Measurements from ENCODE around the gene CFAP298.
"Not testable (repeated sequence)": the region's sequence is repeated elsewhere in the genome, so short reads cannot be mapped to it uniquely, and the experiment has no call there.

CFAP298 gene

DNA sequence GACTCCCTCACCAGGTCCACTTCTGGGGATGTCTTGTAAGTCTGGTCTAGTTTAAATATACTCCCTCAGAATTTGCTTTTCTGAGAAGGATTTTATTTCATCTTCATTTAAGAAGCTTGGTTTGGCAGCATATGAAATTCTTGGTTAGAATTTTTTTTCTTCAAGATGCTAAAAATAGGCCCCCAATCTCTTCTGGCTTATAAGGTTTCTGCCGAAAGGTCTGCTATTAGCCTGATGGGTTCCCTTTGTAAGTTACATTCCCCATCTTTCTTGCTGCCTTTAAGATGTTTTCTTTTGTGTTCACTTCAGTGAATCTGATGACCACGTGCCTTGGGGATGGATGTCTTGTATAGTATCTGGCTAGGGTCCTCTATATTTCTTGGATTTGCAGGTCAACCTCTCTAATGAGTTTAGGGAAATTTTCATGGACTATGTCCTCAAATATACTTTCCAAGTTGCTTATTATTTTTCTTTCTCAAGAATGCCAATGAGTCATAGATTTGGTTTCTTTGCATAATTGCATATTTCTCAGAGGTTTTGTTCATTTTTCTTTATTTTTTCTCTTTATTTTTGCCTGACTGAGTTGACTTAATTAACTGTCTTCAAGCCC lies 46.2 kb downstream of the CFAP298 start:
- Histone ChIP-seq H3K4me3 (no peak overlapping the region), H3K27ac (no peak overlapping the region), H3K4me1 (peaks cover 10 to 38% (median 27%) of the 10 kb centered on the region in 10 experiments; a peak in 19 of 20 replicates), H3K4me2 (no peak overlapping the region), H3K27me3 (peaks cover 0 to 4% (median 0%) of the 10 kb centered on the region in 11 experiments; a peak in 1 of 22 replicates), H3K36me3 (no peaks in the 10 kb centered on the region), H4K20me1 (peaks cover 0 to 5% (median 0%) of the 10 kb centered on the region in 11 experiments; a peak in 1 of 22 replicates), H3K9me3 (replicated peaks in 1 of 11) (peaks cover 10 to 27% (median 21%) of the 10 kb centered on the region in 11 experiments; a peak in 21 of 22 replicates), H3K9ac (no peak overlapping the region)
- no peak for TF ChIP-seq Cebpa-rat (IDR thresholded peaks at IDR 0.05)

DNA sequence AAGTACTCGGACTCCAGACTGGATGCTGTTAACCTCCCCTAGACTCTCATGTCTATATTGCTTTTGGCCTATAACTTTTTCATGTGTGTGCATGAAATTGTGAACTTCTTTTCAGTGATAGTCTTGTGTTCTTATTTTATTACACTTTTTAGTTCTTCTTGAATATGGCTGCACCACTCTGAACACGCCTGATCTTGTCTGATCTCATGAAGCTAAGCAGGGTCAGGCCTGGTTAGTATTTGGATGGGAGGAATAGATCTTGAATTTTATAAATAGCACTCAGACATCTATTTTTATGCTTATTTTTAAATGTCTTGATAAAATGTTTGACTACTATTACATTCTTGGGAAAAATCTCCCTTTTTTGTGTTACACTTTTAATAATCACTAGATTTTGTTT lies 49.3 kb downstream of the CFAP298 start:
- no peak overlapping the region for H3K4me3 ChIP-seq
- H3K27me3 ChIP-seq, result peaks cover 0 to 4% (median 0%) of the 10 kb centered on the region in 11 experiments; a peak in 1 of 22 replicates
- H3K4me1 ChIP-seq, result peaks cover 0 to 8% (median 0%) of the 10 kb centered on the region in 10 experiments; a peak in 3 of 20 replicates
- no peak overlapping the region for H3K27ac ChIP-seq
- H3K9me3 ChIP-seq (replicated peaks in 1 of 11), result peaks cover 10 to 27% (median 21%) of the 10 kb centered on the region in 11 experiments; a peak in 21 of 22 replicates
- H3K4me2 ChIP-seq, result no peak overlapping the region
- TF ChIP-seq Cebpa-rat (IDR thresholded peaks at IDR 0.05), result no peak
- no peaks in the 10 kb centered on the region for H3K36me3 ChIP-seq
- no peaks in the 10 kb centered on the region for H4K20me1 ChIP-seq
- H3K9ac ChIP-seq, result no peak overlapping the region

DNA sequence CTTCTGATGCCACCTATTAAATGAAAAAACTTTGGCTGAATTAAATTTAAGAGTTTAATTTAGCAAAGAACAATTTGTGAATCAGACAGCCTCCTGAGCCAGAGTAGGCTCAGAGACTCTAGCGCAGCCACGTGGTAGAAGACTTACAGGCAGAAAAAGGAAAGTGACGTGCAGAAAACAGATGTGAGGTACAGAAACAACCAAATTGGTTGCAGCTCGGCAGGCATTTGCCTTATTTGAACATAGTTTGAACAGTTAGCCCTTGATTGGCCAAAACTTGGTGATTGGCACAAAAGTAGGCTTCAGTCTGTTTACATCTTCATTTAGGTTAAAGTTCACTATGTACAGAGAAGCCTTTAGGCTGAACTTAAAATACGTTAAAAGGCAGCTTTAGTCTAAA lies 49.8 kb downstream of the CFAP298 start:
- Histone ChIP-seq H3K4me1 (peaks cover 0 to 3% (median 0%) of the 10 kb centered on the region in 10 experiments; a peak in 3 of 20 replicates), H3K4me3 (no peak overlapping the region), H3K27me3 (peaks cover 0 to under 1% (median 0%) of the 10 kb centered on the region in 11 experiments; a peak in 1 of 22 replicates), H4K20me1 (no peaks in the 10 kb centered on the region), H3K27ac (no peak overlapping the region), H3K4me2 (no peak overlapping the region), H3K9me3 (replicated peaks in 1 of 11) (peaks cover 10 to 27% (median 21%) of the 10 kb centered on the region in 11 experiments; a peak in 21 of 22 replicates), H3K36me3 (no peaks in the 10 kb centered on the region), H3K9ac (no peak overlapping the region)
- no peak for TF ChIP-seq Cebpa-rat (IDR thresholded peaks at IDR 0.05)

GRCh38 chr21:32561476-32561875 lies 50.7 kb downstream of the CFAP298 start:
- H3K9ac ChIP-seq, H3K36me3 ChIP-seq, H3K4me3 ChIP-seq, H3K4me1 ChIP-seq, H3K27ac ChIP-seq, H3K4me2 ChIP-seq, H3K27me3 ChIP-seq, H4K20me1 ChIP-seq: not testable (repeated sequence)
- H3K9me3 ChIP-seq (replicated peaks in 1 of 11), result peaks cover 10 to 27% (median 21%) of the 10 kb centered on the region in 11 experiments; a peak in 21 of 22 replicates

DNA sequence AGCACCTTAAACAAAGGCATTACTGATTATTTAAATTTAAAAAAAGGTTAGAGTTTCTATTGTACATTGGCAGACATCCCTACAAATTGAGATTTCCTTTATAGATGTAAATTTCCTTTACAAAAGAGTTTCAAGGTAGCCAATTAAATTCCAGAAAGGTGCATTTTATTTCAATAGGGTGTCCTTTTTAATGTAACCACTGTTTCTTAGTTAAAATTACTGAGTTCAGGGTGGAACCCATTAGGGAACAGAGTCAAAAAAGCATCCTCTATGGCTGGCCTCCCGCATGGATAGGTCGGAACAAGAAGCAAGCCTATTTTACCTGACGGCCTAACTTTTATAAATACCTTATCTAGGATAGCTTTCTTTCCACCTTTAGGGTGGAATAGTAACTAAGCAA lies 51.3 kb downstream of the CFAP298 start:
- Histone ChIP-seq H3K9me3 (replicated peaks in 1 of 11) (peaks cover 10 to 23% (median 20%) of the 10 kb centered on the region in 11 experiments; a peak in 21 of 22 replicates), H3K4me3 (no peak overlapping the region), H4K20me1 (no peaks in the 10 kb centered on the region), H3K27me3 (no peaks in the 10 kb centered on the region; a peak in 1 of 22 replicates), H3K27ac (no peak overlapping the region), H3K36me3 (no peaks in the 10 kb centered on the region), H3K4me1 (no peaks in the 10 kb centered on the region), H3K4me2 (no peak overlapping the region), H3K9ac (no peak overlapping the region)
- TF ChIP-seq Cebpa-rat (IDR thresholded peaks at IDR 0.05), result no peak

DNA sequence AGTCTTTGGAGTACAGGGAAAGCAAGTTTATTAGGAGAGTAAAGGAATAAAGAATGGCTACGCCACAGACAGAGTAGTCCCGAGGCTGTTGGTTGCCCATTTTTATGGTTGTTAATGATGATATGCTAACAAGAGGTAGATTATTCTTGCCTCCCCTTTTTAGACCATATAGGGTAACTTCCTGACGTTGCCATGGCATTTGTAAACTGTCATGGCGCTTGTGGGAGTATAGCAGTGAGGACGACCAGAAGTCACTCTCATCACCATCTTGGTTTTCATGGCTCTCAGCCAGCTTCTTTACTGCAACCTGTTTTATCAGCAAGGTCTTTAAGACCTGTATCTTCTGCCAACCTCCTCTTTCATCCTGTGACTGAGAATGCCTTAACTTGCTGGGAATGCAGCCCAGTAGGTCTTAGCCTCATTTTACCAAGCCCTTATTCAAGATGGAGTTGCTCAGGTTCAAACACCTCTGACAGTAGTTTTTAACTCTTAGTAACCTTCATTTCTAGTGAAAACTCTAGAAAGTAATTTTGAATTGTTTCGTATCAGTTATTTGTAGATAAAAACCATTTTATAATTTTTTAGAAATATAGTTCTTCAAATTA lies 53.1 kb downstream of the CFAP298 start:
- Histone ChIP-seq H3K27me3 (no peaks in the 10 kb centered on the region; a peak in 1 of 22 replicates), H3K36me3 (no peaks in the 10 kb centered on the region), H3K4me2 (no peak overlapping the region), H3K4me1 (no peaks in the 10 kb centered on the region), H3K9me3 (replicated peaks in 1 of 11) (peaks cover 0 to 5% (median 3%) of the 10 kb centered on the region in 11 experiments; a peak in 14 of 22 replicates), H3K4me3 (no peak overlapping the region), H3K27ac (no peak overlapping the region), H3K9ac (no peak overlapping the region), H4K20me1 (no peaks in the 10 kb centered on the region)
- TF ChIP-seq Cebpa-rat (IDR thresholded peaks at IDR 0.05), result no peak

DNA sequence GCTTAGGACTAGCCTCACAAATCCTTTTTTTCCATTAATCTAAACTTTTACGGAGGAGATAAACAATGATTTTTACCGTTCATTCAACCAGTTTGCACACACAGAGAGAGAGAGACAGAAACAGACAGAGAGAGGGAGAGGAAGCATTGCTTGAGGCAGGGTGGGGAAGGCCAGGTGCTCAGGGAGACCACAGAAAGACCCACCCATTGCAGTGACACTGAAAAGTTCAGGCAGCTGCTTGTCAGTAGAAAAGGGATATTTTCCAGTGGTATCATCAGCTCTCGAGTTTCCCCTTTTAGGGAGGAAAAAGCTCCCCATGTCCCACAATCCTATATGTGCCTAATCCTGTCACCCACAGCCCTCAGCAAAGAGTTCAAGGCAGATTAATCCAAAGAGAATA lies 54.1 kb downstream of the CFAP298 start:
- Histone ChIP-seq H3K27me3 (no peaks in the 10 kb centered on the region; a peak in 1 of 22 replicates), H3K36me3 (no peaks in the 10 kb centered on the region), H3K4me1 (no peaks in the 10 kb centered on the region), H4K20me1 (no peaks in the 10 kb centered on the region), H3K27ac (no peak overlapping the region), H3K9me3 (replicated peaks in 1 of 11) (no peaks in the 10 kb centered on the region), H3K9ac (no peak overlapping the region), H3K4me3 (no peak overlapping the region), H3K4me2 (no peak overlapping the region)
- TF ChIP-seq Cebpa-rat (IDR thresholded peaks at IDR 0.05), result no peak

DNA sequence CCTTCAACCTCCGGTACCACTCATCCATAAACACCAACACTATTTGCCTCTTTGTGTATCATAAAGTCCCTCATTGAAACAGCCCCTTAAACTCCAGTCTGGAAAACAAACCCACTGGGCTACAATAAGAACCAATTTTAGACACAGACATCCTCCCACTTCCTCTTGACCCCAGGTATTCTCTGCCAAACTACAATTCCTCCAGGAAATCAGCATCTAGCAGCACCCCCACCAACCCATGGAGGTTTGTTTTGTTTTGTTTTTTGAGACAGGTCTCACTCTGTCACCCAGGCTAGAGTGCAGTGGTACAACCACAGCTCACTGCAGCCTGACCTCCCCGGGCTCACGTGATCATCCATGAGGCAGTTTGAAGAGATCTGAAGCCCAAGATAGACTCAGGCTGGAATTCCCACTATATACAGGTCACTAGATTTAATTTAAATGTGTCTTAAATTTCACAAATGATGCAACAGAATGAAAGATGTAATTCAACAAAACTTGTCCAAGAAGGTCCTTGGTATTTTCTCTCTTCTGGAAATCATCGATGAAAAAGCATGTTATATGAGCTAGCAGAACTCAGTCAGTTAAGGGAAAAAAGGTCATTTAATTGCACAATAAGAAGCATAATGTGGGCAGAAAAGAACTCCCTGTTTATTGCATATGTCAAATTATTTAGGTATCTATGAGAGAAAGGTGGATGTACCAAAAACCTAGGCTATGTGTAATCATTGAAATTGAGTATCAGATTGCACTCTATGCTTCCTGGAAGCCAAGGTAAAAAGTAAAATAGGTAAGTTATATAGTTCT lies 57.1 kb downstream of the CFAP298 start:
- Histone ChIP-seq H3K9me3 (replicated peaks in 1 of 11) (no peaks in the 10 kb centered on the region), H3K4me3 (no peak overlapping the region), H3K9ac (no peak overlapping the region)

GRCh38 chr21:32549886-32550285 lies 62.3 kb downstream of the CFAP298 start:
- Histone ChIP-seq H3K9ac (no peak overlapping the region), H3K27me3 (no peaks in the 10 kb centered on the region), H3K4me1 (no peaks in the 10 kb centered on the region), H4K20me1 (no peaks in the 10 kb centered on the region; a peak in 1 of 22 replicates), H3K9me3 (replicated peaks in 1 of 11) (no peaks in the 10 kb centered on the region), H3K4me3 (no peak overlapping the region), H3K27ac (no peak overlapping the region), H3K4me2 (no peak overlapping the region), H3K36me3 (no peaks in the 10 kb centered on the region)
- TF ChIP-seq Cebpa-rat (IDR thresholded peaks at IDR 0.05), result no peak

More for the DNA sequence above, 57.1 kb downstream of the CFAP298 start:
- H4K20me1 ChIP-seq, result no peaks in the 10 kb centered on the region
- TF ChIP-seq Cebpa-rat (IDR thresholded peaks at IDR 0.05), result no peak
- H3K27me3 ChIP-seq, result no peaks in the 10 kb centered on the region
- no peak overlapping the region for H3K27ac ChIP-seq
- no peak overlapping the region for H3K4me2 ChIP-seq
- no peaks in the 10 kb centered on the region for H3K4me1 ChIP-seq
- no peaks in the 10 kb centered on the region for H3K36me3 ChIP-seq
